Skeletal muscle tissue (tissue), 4 donors: ENCODE measurements around the gene C2orf92. TPM values are rescaled to one million over a fixed set of nuclear protein-coding genes. Genes with fewer than 3 reads are reported as not detected.

Experiments used
- H3K27ac ChIP-seq: one replicate; pipeline ENCODE4 v1.7.0; 2013; ENCODE audit warnings: mild to moderate bottlenecking, low read depth, low read length, inconsistent platforms
- H3K27me3 ChIP-seq, 3 donors: one replicate each; pipeline ENCODE4 v1.7.0; 2013; ENCODE audit warnings: low read length in 3 of 3; ENCODE audit not compliant: control insufficient read depth in 3 of 3, insufficient read depth in 3 of 3
- H3K36me3 ChIP-seq, 3 donors: one replicate each; pipeline ENCODE4 v1.7.0; 2013; ENCODE audit warnings: low read length in 3 of 3; ENCODE audit not compliant: control insufficient read depth in 3 of 3, insufficient read depth in 3 of 3
- H3K4me1 ChIP-seq, 3 donors: one replicate each; pipeline ENCODE4 v1.7.0; 2013; ENCODE audit warnings: low read length in 3 of 3, mild to moderate bottlenecking in 3 of 3; ENCODE audit not compliant: control insufficient read depth in 3 of 3, insufficient read depth in 3 of 3
- H3K4me3 ChIP-seq, 3 donors: one replicate each; pipeline ENCODE4 v1.7.0; 2013; ENCODE audit warnings: low read length in 3 of 3
- H3K9ac ChIP-seq, 3 donors: one replicate each; pipeline ENCODE4 v1.7.0; 2013; ENCODE audit warnings: low read length in 3 of 3, mild to moderate bottlenecking in 3 of 3, moderate library complexity in 2 of 3, low read depth in 1 of 3
- H3K9me3 ChIP-seq, 3 donors: one replicate each; pipeline ENCODE4 v1.7.0; 2013; ENCODE audit warnings: low read length in 3 of 3; ENCODE audit not compliant: control insufficient read depth in 3 of 3
- total RNA-seq: library from RNA; depleted of rRNA; stranded (reverse); fragments of >200 nt; gene quantifications from one replicate; pipeline ENCODE4 v1.2.3, GENCODE V29; 2014
- donor health status: Osteomylitis.

Gene C2orf92
- total RNA-seq, 1 donor from 2014 or later: 4.7 TPM

GRCh38 chr2:97659256-97660043 lies 10.1 kb upstream of the C2orf92 start:
- peaks cover 22 to 33% (median 28%) of the 10 kb centered on the region in 3 donors for H3K4me1 ChIP-seq
- H3K9ac ChIP-seq: no peak overlapping the region
- H3K27me3 ChIP-seq: no peaks in the 10 kb centered on the region
- no peak overlapping the region for H3K4me3 ChIP-seq
- peaks cover 45 to 55% (median 47%) of the 10 kb centered on the region in 3 donors for H3K36me3 ChIP-seq
- H3K27ac ChIP-seq: no peak overlapping the region
- H3K9me3 ChIP-seq: no peaks in the 10 kb centered on the region

GRCh38 chr2:97660044-97660774 lies 9.3 kb upstream of the C2orf92 start:
- Histone ChIP-seq H3K4me1 (peaks cover 22 to 33% (median 30%) of the 10 kb centered on the region in 3 donors), H3K9me3 (no peaks in the 10 kb centered on the region), H3K4me3 (no peak overlapping the region), H3K36me3 (peaks cover 41 to 49% (median 42%) of the 10 kb centered on the region in 3 donors), H3K27me3 (no peaks in the 10 kb centered on the region), H3K9ac (no peak overlapping the region), H3K27ac (no peak overlapping the region)

- H3K4me3 ChIP-seq: no peak overlapping the region
- peak overlapping the region in 2 of 3 donors; percentile 50 to 84 for H3K9ac ChIP-seq
- H3K27ac ChIP-seq: no peak overlapping the region
- H3K27me3 ChIP-seq: no peaks in the 10 kb centered on the region
- H3K4me1 ChIP-seq: peaks cover 22 to 33% (median 30%) of the 10 kb centered on the region in 3 donors
- no peaks in the 10 kb centered on the region for H3K9me3 ChIP-seq
- peaks cover 40 to 42% (median 40%) of the 10 kb centered on the region in 3 donors for H3K36me3 ChIP-seq
These were observed 8.6 kb upstream of the C2orf92 start for GRCh38 chr2:97660775-97661389.

GRCh38 chr2:97661927-97662326 lies 7.6 kb upstream of the C2orf92 start:
- H3K27me3 ChIP-seq: no peaks in the 10 kb centered on the region
- peak overlapping the region; percentile 94 for H3K27ac ChIP-seq
- H3K36me3 ChIP-seq: peaks cover 29 to 32% (median 30%) of the 10 kb centered on the region in 3 donors
- H3K4me3 ChIP-seq: peak overlapping the region in 2 of 3 donors; percentile 23
- H3K4me1 ChIP-seq: peaks cover 22 to 33% (median 30%) of the 10 kb centered on the region in 3 donors
- H3K9me3 ChIP-seq: no peaks in the 10 kb centered on the region
- peak overlapping the region; percentile 84 to 92 (median 84) for H3K9ac ChIP-seq

GRCh38 chr2:97662386-97662894 lies 7.1 kb upstream of the C2orf92 start:
- peaks cover 22 to 33% (median 30%) of the 10 kb centered on the region in 3 donors for H3K4me1 ChIP-seq
- peak overlapping the region; percentile 83 to 96 (median 93) for H3K4me3 ChIP-seq
- peak overlapping the region; percentile 94 for H3K27ac ChIP-seq
- peak overlapping the region; percentile 84 to 92 (median 84) for H3K9ac ChIP-seq
- peaks cover 24 to 27% (median 25%) of the 10 kb centered on the region in 3 donors for H3K36me3 ChIP-seq
- no peaks in the 10 kb centered on the region for H3K9me3 ChIP-seq
- no peaks in the 10 kb centered on the region for H3K27me3 ChIP-seq

- peaks cover 22 to 33% (median 30%) of the 10 kb centered on the region in 3 donors for H3K4me1 ChIP-seq
- H3K9ac ChIP-seq: peak overlapping the region; percentile 84 to 92 (median 84)
- no peaks in the 10 kb centered on the region for H3K27me3 ChIP-seq
- H3K27ac ChIP-seq: peak overlapping the region; percentile 94
- peak overlapping the region; percentile 83 to 96 (median 93) for H3K4me3 ChIP-seq
- no peaks in the 10 kb centered on the region for H3K9me3 ChIP-seq
- peaks cover 19 to 21% (median 21%) of the 10 kb centered on the region in 3 donors for H3K36me3 ChIP-seq
These were observed 6.5 kb upstream of the C2orf92 start for GRCh38 chr2:97662895-97663625.

- H3K27ac ChIP-seq: peak overlapping the region; percentile 94
- no peaks in the 10 kb centered on the region for H3K9me3 ChIP-seq
- H3K4me1 ChIP-seq: peaks cover 22 to 33% (median 30%) of the 10 kb centered on the region in 3 donors
- H3K4me3 ChIP-seq: peak overlapping the region; percentile 83 to 96 (median 93)
- peak overlapping the region; percentile 84 to 92 (median 84) for H3K9ac ChIP-seq
- peaks cover 16% of the 10 kb centered on the region in 3 donors for H3K36me3 ChIP-seq
- H3K27me3 ChIP-seq: no peaks in the 10 kb centered on the region
These were observed 5.9 kb upstream of the C2orf92 start for GRCh38 chr2:97663626-97663961.

- Histone ChIP-seq H3K36me3 (peaks cover 10 to 11% (median 11%) of the 10 kb centered on the region in 3 donors), H3K9ac (peak within 1 kb of the TSS; percentile 89 to 97 (median 93)), H3K4me3 (peak within 1 kb of the TSS; percentile 83 to 96 (median 93)), H3K4me1 (peaks cover 22 to 33% (median 30%) of the 10 kb centered on the region in 3 donors), H3K9me3 (no peaks in the 10 kb centered on the region), H3K27ac (peak within 1 kb of the TSS; percentile 94), H3K27me3 (no peaks in the 10 kb centered on the region)
These were observed 5.4 kb upstream of the C2orf92 start, which contains the start of gene ACTR1B for GRCh38 chr2:97663962-97664635. ACTR1B (minus strand) TSS chr2:97664044; CDS start chr2:97663890, 154 bp downstream.

- peak overlapping the region; percentile 92 for H3K27ac ChIP-seq
- H3K4me3 ChIP-seq: peak overlapping the region; percentile 73 to 87 (median 82)
- peaks cover 7% of the 10 kb centered on the region in 3 donors for H3K36me3 ChIP-seq
- no peaks in the 10 kb centered on the region for H3K27me3 ChIP-seq
- H3K9me3 ChIP-seq: no peaks in the 10 kb centered on the region
- peaks cover 22 to 33% (median 30%) of the 10 kb centered on the region in 3 donors for H3K4me1 ChIP-seq
- peak overlapping the region; percentile 89 to 97 (median 93) for H3K9ac ChIP-seq
These were observed 4.9 kb upstream of the C2orf92 start for GRCh38 chr2:97664636-97664970.
